Body of pancreas (tissue), 4 donors: ENCODE measurements around the gene RDH14.

ENCODE experiments used
- POLR2A ChIP-seq, 3 donors: fragments of 450-650 bp; IDR thresholded peaks; one replicate each; pipeline ENCODE4 v1.6.1; 2016; ENCODE audit warnings: antibody characterized with exemption in 3 of 3, mild to moderate bottlenecking in 2 of 3
- TF ChIP-seq, protein P1 (sequence below), 7 experiments: fragments of 450-650 bp in 4 of 7; fragments of 200-600 bp in 3 of 7; sonication (generic) in 3 of 7; IDR thresholded peaks; one replicate each; pipeline ENCODE4 v1.5.1; 2016 to 2019; ENCODE audit warnings: antibody characterized with exemption in 7 of 7

DNA sequence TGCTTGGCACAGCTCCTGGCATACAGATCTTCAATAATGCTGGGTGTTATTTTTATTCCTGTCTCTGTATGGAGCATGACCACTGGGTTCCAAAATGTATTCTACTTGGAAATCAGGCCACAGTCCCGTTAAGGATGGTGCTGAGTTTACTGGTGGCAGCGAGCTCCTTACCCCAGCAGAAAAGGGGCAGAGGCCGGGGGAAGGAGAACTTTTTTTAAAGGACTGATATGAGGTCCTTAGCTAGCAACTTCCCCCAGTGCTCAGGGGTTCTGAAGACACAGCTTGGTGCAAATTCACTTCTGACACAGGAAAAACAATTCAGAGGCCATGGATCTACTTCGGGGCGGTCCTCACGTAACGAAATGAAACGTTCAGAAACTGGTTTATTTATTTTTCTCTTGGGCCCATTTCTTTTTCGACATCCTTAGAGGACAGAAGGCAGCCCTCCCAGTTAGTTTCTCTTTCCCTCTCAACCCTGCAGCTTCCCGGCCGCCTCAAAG is 872 bp downstream of the RDH14 start:
- TF ChIP-seq POLR2A (IDR thresholded peaks at IDR 0.05), result no peak
- TF ChIP-seq, protein P1, sequence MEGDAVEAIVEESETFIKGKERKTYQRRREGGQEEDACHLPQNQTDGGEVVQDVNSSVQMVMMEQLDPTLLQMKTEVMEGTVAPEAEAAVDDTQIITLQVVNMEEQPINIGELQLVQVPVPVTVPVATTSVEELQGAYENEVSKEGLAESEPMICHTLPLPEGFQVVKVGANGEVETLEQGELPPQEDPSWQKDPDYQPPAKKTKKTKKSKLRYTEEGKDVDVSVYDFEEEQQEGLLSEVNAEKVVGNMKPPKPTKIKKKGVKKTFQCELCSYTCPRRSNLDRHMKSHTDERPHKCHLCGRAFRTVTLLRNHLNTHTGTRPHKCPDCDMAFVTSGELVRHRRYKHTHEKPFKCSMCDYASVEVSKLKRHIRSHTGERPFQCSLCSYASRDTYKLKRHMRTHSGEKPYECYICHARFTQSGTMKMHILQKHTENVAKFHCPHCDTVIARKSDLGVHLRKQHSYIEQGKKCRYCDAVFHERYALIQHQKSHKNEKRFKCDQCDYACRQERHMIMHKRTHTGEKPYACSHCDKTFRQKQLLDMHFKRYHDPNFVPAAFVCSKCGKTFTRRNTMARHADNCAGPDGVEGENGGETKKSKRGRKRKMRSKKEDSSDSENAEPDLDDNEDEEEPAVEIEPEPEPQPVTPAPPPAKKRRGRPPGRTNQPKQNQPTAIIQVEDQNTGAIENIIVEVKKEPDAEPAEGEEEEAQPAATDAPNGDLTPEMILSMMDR (IDR thresholded peaks at IDR 0.05), result no peak
